Tibial nerve (tissue), 4 donors: ENCODE results near the gene TRAPPC3L.

Experiments used
- EP300 ChIP-seq, 2 donors: sonication (generic); formaldehyde crosslinking; IDR thresholded peaks; one replicate each; pipeline ENCODE4 v1.6.1; 2017; ENCODE audit warnings: antibody characterized with exemption in 2 of 2, mild to moderate bottlenecking in 1 of 2
- POLR2A ChIP-seq, 2 donors: fragments of 450-650 bp; IDR thresholded peaks; one replicate each; pipeline ENCODE4 v1.6.1; 2017; ENCODE audit warnings: antibody characterized with exemption in 2 of 2, mild to moderate bottlenecking in 2 of 2, moderate library complexity in 2 of 2
- TF ChIP-seq, protein P1 (sequence below), 5 experiments: fragments of 200-600 bp in 3 of 5; fragments of 450-650 bp in 2 of 5; sonication (generic) in 3 of 5; IDR thresholded peaks; one replicate each; pipeline ENCODE4 v1.5.1; 2016 to 2019; ENCODE audit warnings: antibody characterized with exemption in 5 of 5, mild to moderate bottlenecking in 3 of 5, moderate library complexity in 2 of 5

DNA sequence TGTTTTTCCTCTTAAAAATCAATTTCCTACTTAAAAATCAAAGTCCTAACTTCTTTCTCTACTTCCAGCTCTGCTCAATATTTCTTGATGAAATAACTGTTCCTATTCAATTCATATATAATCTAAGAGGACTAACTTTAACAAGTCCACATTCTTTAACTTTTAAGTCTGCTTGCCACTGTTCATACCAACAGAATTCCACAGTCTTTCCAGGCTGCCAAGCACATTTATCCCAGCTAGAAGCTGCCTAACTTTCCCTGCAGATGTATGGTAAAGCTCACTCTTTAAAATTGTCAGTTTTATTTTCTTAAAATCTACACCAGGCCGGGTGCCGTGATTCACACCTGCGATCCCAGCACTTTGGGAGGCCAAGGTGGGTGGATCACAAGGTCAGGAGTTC lies 72.8 kb downstream of the TRAPPC3L start:
- TF ChIP-seq, protein P1, sequence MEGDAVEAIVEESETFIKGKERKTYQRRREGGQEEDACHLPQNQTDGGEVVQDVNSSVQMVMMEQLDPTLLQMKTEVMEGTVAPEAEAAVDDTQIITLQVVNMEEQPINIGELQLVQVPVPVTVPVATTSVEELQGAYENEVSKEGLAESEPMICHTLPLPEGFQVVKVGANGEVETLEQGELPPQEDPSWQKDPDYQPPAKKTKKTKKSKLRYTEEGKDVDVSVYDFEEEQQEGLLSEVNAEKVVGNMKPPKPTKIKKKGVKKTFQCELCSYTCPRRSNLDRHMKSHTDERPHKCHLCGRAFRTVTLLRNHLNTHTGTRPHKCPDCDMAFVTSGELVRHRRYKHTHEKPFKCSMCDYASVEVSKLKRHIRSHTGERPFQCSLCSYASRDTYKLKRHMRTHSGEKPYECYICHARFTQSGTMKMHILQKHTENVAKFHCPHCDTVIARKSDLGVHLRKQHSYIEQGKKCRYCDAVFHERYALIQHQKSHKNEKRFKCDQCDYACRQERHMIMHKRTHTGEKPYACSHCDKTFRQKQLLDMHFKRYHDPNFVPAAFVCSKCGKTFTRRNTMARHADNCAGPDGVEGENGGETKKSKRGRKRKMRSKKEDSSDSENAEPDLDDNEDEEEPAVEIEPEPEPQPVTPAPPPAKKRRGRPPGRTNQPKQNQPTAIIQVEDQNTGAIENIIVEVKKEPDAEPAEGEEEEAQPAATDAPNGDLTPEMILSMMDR (IDR thresholded peaks at IDR 0.05), result no peak
- no peak for TF ChIP-seq POLR2A (IDR thresholded peaks at IDR 0.05)
- no peak for TF ChIP-seq EP300 (IDR thresholded peaks at IDR 0.05)
